ENCODE results near the gene EPN1.

Gene EPN1

DNA sequence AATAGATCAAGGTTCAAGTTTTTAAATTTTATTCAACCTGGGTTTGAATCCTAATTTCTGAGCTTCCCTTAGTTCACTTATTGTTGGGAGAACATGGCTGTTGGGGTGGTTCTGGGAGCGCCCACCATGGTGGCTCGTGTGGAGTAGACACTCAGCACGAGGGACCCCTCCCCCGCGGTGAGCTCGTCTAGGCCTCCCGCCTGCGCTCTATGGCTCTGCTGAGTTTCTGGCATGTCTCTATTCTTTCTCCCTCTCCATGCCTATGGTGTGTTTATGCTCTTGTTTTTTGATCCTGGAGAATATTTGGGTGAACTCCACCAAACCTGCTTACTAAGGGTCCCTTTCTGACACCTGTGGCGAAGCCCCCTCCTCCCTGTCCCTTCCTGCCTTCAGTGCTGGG, 1.6 kb upstream of the EPN1 start:
- DNase-seq (ENCODE audit: low spot score): no peak
- in situ Hi-C loops (cut with MboI; ENCODE audit: low pct_unique_long_range_greater_than_20kb, low sequenced_read_pairs, unreplicated experiment): no loop called here
- TF ChIP-seq CTCF (IDR thresholded peaks at IDR 0.05; ENCODE audit: extremely low read depth, insufficient read depth, missing control alignments): no peak

DNA sequence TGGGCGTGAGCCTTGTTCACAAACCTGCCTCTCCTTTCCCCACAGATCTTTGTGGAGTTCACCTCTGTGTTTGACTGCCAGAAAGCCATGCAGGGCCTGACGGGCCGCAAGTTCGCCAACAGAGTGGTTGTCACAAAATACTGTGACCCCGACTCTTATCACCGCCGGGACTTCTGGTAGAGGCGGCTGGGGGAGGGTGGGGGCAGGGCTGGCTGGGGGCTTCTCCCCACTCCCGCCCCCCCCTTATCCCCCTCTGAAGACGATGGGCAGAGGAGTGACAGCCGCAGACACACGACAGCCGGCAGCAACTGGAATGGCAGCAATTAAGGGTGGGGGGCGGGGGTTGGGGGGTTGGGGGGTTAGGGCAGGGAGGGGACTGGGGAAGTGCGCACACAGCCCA, 1.1 kb upstream of the EPN1 start:
- TF ChIP-seq CTCF (IDR thresholded peaks at IDR 0.05; ENCODE audit: extremely low read depth, insufficient read depth, missing control alignments): no peak
- DNase-seq (ENCODE audit: low spot score): no peak
- in situ Hi-C loops (cut with MboI; ENCODE audit: low pct_unique_long_range_greater_than_20kb, low sequenced_read_pairs, unreplicated experiment): no loop called here

DNA sequence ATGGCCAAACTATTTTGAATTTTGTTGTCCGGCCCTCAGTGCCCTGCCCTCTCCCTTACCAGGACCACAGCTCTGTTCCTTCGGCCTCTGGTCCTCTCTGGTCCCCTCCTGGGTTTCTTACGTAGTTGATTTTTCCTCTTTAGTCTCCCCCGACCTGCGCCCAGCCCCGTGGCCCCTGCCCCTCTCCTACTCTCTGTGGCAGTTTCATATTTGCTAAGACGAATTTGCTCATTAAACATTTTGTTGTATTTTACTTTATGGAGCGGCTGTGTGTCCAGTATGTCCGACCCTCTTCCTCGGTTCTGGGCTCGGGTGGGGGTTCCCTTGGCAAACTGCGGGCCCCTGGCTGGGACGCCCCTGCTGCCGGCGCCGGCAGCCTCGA, 576 bp upstream of the EPN1 start:
- in situ Hi-C loops (cut with MboI; ENCODE audit: low pct_unique_long_range_greater_than_20kb, low sequenced_read_pairs, unreplicated experiment): no loop called here
- no peak for TF ChIP-seq CTCF (IDR thresholded peaks at IDR 0.05; ENCODE audit: extremely low read depth, insufficient read depth, missing control alignments)

GRCh38 chr19:55675661-55676354, 782 bp downstream of the EPN1 start:
- no peak for TF ChIP-seq CTCF (IDR thresholded peaks at IDR 0.05; ENCODE audit: extremely low read depth, insufficient read depth, missing control alignments)
- in situ Hi-C loops (cut with MboI; ENCODE audit: low pct_unique_long_range_greater_than_20kb, low sequenced_read_pairs, unreplicated experiment): loop anchor here (25.0 kb wide), 1 partner anchor 636 kb away; the partner anchor contains the start of gene ZSCAN5A
- no peak for DNase-seq (ENCODE audit: low spot score)

More for the DNA sequence above, 576 bp upstream of the EPN1 start:
- no peak for DNase-seq (ENCODE audit: low spot score)

- in situ Hi-C loops (cut with MboI; ENCODE audit: low pct_unique_long_range_greater_than_20kb, low sequenced_read_pairs, unreplicated experiment): loop anchor here (25.0 kb wide), 1 partner anchor 636 kb away; the partner anchor contains the start of gene ZSCAN5A
- DNase-seq (ENCODE audit: low spot score): no peak
- TF ChIP-seq CTCF (IDR thresholded peaks at IDR 0.05; ENCODE audit: extremely low read depth, insufficient read depth, missing control alignments): no peak
Measured at GRCh38 chr19:55676383-55676782, 1.4 kb downstream of the EPN1 start.

GRCh38 chr19:55676889-55677505, 2.0 kb downstream of the EPN1 start:
- no peak for DNase-seq (ENCODE audit: low spot score)
- in situ Hi-C loops (cut with MboI; ENCODE audit: low pct_unique_long_range_greater_than_20kb, low sequenced_read_pairs, unreplicated experiment): loop anchor here (25.0 kb wide), 1 partner anchor 635 kb away; the partner anchor contains the start of gene ZSCAN5A
- no peak for TF ChIP-seq CTCF (IDR thresholded peaks at IDR 0.05; ENCODE audit: extremely low read depth, insufficient read depth, missing control alignments)

All from GM13977 (cell line).